GM19099 (cell line): ENCODE results near the gene NT5C3B.

ENCODE experiments used
- POLR2A ChIP-seq: IDR thresholded peaks from 3 replicates; pipeline ENCODE4 v1.6.1; 2011; ENCODE audit warnings: low read depth; ENCODE audit not compliant: insufficient read length; ENCODE audit errors: extremely low read depth

The NT5C3B gene

DNA sequence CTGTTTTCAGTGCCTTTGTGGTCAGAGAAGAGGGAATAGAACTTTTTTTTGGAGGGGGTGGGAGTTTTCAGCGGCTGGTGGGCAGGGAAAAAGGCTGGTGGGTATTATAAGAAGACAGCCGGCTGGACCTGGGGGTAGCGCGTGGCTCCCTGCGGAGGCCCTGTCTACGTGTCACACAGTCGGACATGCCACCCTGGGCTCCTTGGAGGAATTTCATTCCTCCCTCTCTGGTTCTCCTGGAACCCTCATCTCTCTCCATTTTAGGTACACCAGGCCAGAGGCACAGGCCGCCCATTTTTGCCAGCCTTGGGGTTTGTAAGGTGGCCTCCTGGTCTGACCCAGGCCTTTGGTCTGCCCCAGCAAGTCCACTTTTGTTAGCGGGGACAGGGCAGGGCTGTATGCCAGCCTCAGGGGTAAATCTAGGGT, 22.3 kb downstream of the NT5C3B start:
- TF ChIP-seq POLR2A: no peak

GRCh38 chr17:41813152-41813680, 22.8 kb downstream of the NT5C3B start:
- TF ChIP-seq POLR2A: no peak

DNA sequence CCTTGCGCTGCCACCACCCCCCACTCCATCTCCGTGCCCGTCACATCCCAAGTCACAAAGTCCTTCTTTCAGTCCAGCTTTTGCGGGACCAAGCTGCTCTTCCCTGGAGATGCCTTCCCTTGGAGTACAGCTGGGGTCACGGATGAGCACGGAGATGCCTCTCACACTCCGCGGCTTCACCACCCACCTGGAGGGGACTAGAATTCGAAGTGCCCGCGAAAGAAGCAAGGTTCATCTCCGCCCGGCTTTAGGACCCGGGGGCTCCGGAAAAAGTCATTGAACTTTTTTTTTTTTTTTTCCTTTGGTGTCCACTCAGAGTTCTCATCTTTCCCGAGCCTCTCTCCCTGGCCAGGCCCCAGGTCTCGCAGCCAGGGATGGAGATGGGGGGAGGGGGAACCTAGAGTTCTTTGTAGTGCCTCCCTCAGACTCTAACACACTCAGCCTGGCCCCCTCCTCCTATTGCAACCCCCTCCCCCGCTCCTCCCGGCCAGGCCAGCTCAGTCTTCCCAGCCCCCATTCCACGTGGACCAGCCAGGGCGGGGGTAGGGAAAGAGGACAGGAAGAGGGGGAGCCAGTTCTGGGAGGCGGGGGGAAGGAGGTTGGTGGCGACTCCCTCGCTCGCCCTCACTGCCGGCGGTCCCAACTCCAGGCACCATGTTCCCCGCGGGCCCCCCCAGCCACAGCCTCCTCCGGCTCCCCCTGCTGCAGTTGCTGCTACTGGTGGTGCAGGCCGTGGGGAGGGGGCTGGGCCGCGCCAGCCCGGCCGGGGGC, 23.5 kb downstream of the NT5C3B start, which contains the start of gene FKBP10:
Gene FKBP10, plus strand, starts transcription at position 624 of the 771 bp plus-strand sequence. Its CDS starts 31 bp downstream, at position 655.
- TF ChIP-seq POLR2A: no peak

GRCh38 chr17:41811549-41812380, 24.3 kb downstream of the NT5C3B start, which contains the start of gene P3H4:
P3H4 (minus strand) TSS chr17:41811949; CDS start chr17:41811915, 34 bp downstream.
- no peak for TF ChIP-seq POLR2A

GRCh38 chr17:41810659-41811548, 25.1 kb downstream of the NT5C3B start:
- no peak for TF ChIP-seq POLR2A

- no peak for TF ChIP-seq POLR2A
Measured at GRCh38 chr17:41806685-41807445, 29.2 kb downstream of the NT5C3B start.

- no peak for TF ChIP-seq POLR2A
Measured at GRCh38 chr17:41803049-41804020, 32.7 kb downstream of the NT5C3B start.

DNA sequence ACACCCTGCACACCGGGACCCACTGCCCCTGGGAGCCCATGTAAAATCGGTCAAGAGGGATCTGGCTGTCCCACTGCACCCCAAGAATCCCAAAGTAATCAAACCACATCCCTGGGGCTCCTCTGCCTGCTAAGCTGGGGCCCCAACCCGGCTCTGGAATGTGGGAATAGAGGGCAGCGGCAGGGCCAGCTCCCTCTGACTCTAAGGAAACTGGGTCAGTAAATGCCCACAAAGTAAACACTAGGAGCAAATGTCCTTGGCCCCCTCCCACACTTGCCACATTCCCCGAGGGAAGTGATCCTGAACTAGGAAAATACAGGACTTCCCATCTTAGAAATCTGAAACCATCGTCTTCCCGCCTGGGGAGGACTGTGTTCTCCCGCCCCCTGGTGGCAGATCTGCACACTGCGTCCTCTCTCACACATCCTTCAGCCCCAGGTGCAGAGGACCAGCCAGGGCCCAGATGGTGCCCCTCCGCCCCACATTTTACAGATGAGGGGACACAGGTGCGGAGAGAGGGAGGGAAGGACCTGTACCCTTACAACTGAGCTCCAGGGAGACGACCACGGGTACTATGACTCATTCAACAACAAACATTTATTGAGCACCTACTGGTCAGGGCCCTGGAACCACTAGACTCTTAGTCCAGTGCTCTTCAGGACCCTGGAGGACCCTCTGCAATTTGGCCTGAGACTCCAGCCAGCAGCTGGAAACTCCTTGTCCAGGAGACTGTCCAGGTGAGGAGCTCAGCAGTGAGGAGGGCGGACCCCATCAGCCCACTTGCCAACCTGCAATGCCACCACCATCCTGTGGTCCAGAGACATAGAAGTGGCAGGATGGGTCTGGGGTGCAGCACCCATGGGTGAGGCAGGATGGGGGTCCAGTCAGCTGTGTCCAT, 34.4 kb downstream of the NT5C3B start:
- TF ChIP-seq POLR2A: no peak

DNA sequence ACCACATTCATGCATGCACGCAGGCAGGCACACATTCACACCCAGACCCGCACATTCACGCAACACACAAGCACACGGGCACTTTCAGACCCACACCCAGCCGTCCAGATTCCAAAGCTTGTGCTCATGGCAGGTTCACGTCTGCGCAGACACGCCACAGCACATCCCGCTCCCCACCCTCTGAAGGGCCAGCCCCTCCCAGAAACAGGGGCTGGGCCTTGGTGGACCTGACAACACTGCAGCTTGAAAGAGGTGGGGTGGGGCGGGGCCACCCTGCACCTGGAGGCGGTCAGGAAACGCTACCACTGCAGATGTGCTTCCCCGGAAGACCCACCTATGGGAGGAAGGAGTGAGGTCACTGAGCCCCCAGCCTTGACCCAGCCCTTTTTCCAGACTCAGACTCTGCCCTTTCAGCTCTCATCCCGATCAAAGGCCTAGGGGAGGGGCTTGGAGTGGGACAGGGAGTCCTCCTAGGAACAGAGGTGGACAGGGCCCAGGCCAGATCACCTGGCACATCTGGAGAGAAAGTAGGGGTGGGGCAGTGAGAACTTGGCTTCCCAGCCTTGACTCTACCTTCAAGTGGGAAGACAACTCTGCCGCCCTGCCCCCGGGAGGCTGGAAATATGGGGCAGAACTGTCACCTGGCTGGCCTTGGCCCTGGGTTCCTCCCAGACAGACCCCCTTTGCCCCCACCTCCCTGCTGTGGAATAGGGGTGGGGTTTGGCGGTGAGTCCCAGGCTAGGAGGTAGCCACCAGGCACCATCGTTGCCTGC, 35.2 kb downstream of the NT5C3B start:
- TF ChIP-seq POLR2A: no peak

- TF ChIP-seq POLR2A: no peak
Measured at GRCh38 chr17:41799366-41799765, 36.7 kb downstream of the NT5C3B start.

DNA sequence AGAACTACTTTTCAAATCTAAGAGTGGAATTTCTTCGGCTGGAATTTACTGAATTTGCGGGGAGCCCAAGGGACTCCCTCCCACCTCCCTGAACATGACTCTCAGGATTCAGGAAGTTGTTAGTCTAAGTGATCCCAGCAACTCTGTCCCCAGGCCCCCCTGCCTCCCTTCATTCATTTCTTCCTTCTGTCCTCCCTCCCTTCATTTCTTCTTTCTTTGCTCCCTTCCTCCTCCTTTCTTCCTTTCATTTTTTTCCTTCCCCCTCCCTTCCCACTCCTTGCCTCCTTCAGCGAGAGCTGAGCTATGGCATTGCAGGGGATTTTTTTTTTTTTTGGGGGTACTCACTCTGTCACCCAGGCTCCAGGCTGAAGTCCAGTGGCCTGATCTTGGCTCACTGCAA, 38.7 kb downstream of the NT5C3B start:
- no peak for TF ChIP-seq POLR2A

DNA sequence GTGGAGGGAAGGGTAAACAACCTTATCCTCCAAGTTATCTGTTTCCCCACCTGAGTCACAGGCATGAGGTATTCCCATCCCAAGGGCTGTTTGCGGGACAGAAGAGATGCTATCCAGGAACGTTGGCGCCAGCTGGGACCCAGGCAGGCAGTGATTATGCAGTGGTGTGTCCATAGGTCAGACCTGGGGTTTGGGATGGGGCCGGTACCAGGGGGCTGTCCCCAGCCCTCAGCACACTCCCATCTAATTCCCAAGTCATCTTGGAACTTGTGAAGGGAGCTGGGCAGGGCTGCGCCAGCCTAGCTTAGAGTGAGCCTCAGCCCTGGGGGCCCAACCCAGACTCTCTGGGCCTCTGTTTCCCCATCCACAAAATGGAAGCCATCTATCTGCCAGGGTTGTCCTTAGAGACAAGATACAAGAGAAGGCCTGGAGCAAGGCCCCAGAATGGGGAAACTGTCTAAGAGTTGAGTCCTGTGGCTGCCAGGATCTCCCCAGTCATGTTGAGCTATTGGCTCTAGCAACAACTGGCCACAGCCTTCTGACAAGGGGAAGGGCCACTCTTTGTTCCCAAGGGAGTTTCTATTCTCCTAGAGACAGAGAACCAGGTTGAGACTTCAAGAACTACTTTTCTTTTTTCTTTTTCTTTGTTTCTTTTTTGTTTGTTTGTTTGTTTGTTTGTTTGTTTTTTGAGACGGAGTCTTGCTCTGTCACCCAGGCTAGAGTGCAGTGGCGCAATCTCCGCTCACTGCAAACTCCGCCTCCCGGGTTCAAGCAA, 39.7 kb downstream of the NT5C3B start:
- no peak for TF ChIP-seq POLR2A
